Left lung (tissue), 14 donors: ENCODE data around the gene FANCD2OS. TPM values are rescaled to one million over a fixed set of nuclear protein-coding genes. Genes with fewer than 3 reads are reported as not detected.

Experiments
- ATAC-seq: fragments of 200-7000 bp; cut with Tn5 transposase; one replicate; pipeline ENCODE4 v1.9.1; 2020; ENCODE audit warnings: moderate library complexity
- DNase-seq, 4 donors: peaks; one replicate each; pipeline ENCODE4 v3.0.0-alpha.2; 2013 to 2020
- H3K27ac ChIP-seq, 2 donors: fragments of 200-600 bp; sonication (generic) in 1 of 2; one replicate each; pipeline versions ENCODE4 v1.5.0 to v1.8.0; 2020 to 2021
- H3K27me3 ChIP-seq, 2 donors: fragments of 200-600 bp; sonication (generic) in 1 of 2; one replicate each; pipeline versions ENCODE4 v1.5.0 to v1.8.0; 2020 to 2021
- H3K36me3 ChIP-seq, 2 donors: fragments of 200-600 bp; sonication (generic) in 1 of 2; one replicate each; pipeline versions ENCODE4 v1.5.0 to v1.8.0; 2020 to 2021
- H3K4me1 ChIP-seq, 2 donors: fragments of 200-600 bp; one replicate each; pipeline ENCODE4 v1.8.0; 2021
- H3K4me3 ChIP-seq, 2 donors: fragments of 200-600 bp; sonication (generic) in 1 of 2; one replicate each; pipeline versions ENCODE4 v1.5.0 to v1.8.0; 2020 to 2021; ENCODE audit warnings: mild to moderate bottlenecking in 1 of 2
- H3K9me3 ChIP-seq, 2 donors: fragments of 200-600 bp; sonication (generic) in 1 of 2; one replicate each; pipeline versions ENCODE4 v1.5.0 to v1.8.0; 2020 to 2021
- intact Hi-C, 2 donors: fragments of 100-400 bp; cut with DNase I; formaldehyde crosslinking; loops; one replicate each; pipeline versions ENCODE4 v1.11.2 to v1.14.2; 2022
- long read RNA-seq, 12 donors: library from polyadenylated mRNA in 2 of 12; unstranded in 2 of 12; transcript quantifications; one replicate each; pipeline ENCODE4 v2.0.0 and lab custom pipeline, GENCODE V29; 2019 to 2026
- polyA plus RNA-seq, 6 donors: library from polyadenylated mRNA; unstranded; fragments of 120-200 nt; gene quantifications; one replicate each; pipeline ENCODE4 v1.2.1, GENCODE V29; 2013; ENCODE audit not compliant: insufficient read length in 6 of 6
- total RNA-seq, 2 donors: library from RNA; stranded (reverse); fragmentation: NEBNext Ultra II Directional; extraction: Animal tissue kit (Norgen Biotek cat#: 25700); gene quantifications; one replicate each; pipeline ENCODE4 v1.2.1, GENCODE V29; 2021
- TF ChIP-seq, protein P1 (sequence below), 2 donors: fragments of 200-600 bp; sonication (generic) in 1 of 2; IDR thresholded peaks; one replicate each; pipeline versions ENCODE4 v1.5.0 to v1.8.0; 2021; ENCODE audit warnings: antibody characterized with exemption in 2 of 2
- donor health status: DM: no; HTN: yes; CAD: no.
- donor health status: DM: no; HTN: no; CAD: no.

Gene FANCD2OS, protein sequence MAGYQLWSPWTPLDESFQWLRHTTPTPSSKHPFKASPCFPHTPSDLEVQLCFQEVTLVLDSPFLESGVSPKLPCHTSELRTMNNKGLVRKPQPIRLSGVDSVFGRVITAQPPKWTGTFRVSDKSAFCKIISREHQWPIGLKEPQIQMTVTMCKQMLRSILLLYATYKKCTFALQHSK
- total RNA-seq = not detected
- under 1 TPM in 5 of 6 donors, not detected in 1; 0.43 to 1.00 (median 0.72) TPM for polyA plus RNA-seq
- long read RNA-seq, donor 1 = 0 reads
- long read RNA-seq, donor 2 = 0 reads
- long read RNA-seq, donor 3 = 0 reads
- long read RNA-seq, donor 4 = 0 reads
- long read RNA-seq, donor 5, partial matches to known transcripts = 21 of 251 reads
- long read RNA-seq, donor 5, other reads (novel, unspliced or antisense) = 230 of 251 reads
- long read RNA-seq, donor 6 = 0 reads
- long read RNA-seq, donor 7, partial matches to known transcripts = 18 of 18 reads
- long read RNA-seq, donor 7, other reads (novel, unspliced or antisense) = 0 of 18 reads
- long read RNA-seq, donor 8 = 0 reads
- long read RNA-seq, donor 9 = 0 reads
- long read RNA-seq, donor 10 = 0 reads
- long read RNA-seq, donor 11 = 0 reads
- long read RNA-seq, donor 12, partial matches to known transcripts = 240 of 272 reads
- long read RNA-seq, donor 12, other reads (novel, unspliced or antisense) = 32 of 272 reads

DNA sequence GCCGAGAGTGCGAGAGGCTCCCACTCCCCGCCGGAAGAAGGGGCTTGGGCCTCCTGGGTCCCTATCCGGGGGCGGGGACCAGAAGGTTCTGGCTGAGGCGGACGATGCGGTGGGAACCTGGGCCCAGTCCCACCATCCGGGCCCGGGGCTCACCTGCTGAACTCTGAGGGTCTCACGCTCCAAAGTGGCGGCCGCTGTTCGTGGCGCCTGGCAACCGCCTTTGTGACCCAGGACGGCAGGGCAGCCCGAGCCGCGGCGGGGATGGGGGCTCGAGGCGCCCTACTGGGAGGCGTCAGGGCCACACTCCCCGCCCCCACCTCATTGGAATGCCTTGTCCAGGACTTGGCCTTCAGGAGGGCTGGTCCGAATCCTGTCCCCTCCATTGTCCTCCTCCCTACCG lies at the start of gene FANCD2OS:
Gene FANCD2OS, minus strand, starts transcription at position 165 of the 400 bp plus-strand sequence. CDS start 3,481 bp downstream, outside the sequence.
- intact Hi-C loops = no loop called here
- TF ChIP-seq, protein P1, sequence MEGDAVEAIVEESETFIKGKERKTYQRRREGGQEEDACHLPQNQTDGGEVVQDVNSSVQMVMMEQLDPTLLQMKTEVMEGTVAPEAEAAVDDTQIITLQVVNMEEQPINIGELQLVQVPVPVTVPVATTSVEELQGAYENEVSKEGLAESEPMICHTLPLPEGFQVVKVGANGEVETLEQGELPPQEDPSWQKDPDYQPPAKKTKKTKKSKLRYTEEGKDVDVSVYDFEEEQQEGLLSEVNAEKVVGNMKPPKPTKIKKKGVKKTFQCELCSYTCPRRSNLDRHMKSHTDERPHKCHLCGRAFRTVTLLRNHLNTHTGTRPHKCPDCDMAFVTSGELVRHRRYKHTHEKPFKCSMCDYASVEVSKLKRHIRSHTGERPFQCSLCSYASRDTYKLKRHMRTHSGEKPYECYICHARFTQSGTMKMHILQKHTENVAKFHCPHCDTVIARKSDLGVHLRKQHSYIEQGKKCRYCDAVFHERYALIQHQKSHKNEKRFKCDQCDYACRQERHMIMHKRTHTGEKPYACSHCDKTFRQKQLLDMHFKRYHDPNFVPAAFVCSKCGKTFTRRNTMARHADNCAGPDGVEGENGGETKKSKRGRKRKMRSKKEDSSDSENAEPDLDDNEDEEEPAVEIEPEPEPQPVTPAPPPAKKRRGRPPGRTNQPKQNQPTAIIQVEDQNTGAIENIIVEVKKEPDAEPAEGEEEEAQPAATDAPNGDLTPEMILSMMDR (IDR thresholded peaks at IDR 0.05) = no peak

DNA sequence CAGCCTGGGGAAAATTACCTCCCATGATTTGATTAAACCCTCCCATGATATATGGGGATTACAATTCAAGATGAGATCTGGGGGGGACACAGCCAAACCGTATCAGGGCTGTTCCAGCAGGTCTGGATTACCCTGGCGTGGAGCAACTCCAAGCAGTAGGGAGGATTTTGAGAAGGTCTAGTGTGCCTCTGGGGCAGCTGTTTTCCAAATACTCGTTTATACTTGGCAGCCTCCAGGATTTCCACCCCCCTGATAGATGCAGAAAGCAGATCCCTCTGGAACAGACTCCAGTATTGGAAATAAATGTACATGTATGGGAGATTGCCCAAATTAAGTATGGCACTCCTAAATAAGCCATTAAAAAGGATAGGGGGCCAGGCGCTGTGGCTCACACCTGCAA lies 49.0 kb upstream of the FANCD2OS start:
- DNase-seq = no peak

More for the DNA sequence above, at the start of gene FANCD2OS:
- Histone ChIP-seq H3K4me3 (no peak within 1 kb of the TSS), H3K9me3 (no peaks in the 10 kb centered on the region), H3K36me3 (no peaks in the 10 kb centered on the region), H3K4me1 (no peaks in the 10 kb centered on the region), H3K27me3 (peaks cover 0 to 6% of the 10 kb centered on the region in 2 donors), H3K27ac (no peak within 1 kb of the TSS)
- no peak for ATAC-seq
- no peak for DNase-seq

DNA sequence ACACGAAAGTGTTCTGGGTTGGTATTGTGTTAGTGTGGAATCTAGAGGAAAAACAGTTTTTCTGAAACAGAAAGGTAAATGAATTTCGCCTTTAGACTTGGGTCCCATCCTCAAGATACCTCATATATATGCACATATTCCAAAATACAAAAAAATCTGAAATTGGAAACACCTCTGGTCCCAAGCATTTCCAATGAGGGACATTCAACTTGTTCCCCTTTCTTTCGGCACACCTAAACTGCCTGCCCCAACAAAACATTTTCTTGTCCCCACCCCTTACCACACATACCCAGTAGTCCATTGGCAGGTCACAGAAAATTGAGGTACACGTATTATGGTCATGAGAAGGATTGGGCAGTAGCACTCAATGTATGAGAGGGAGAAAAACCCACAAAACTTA lies 47.6 kb upstream of the FANCD2OS start:
- intact Hi-C loops = no loop called here
- Histone ChIP-seq H3K4me3 (no peak overlapping the region), H3K27me3 (no peaks in the 10 kb centered on the region), H3K36me3 (peaks cover 0 to 44% of the 10 kb centered on the region in 2 donors), H3K9me3 (no peaks in the 10 kb centered on the region), H3K4me1 (no peaks in the 10 kb centered on the region), H3K27ac (no peak overlapping the region)
- ATAC-seq = no peak
- DNase-seq = no peak
- TF ChIP-seq, protein P1 (IDR thresholded peaks at IDR 0.05) = no peak

More for the DNA sequence above, 49.0 kb upstream of the FANCD2OS start:
- intact Hi-C loops = no loop called here
- no peaks in the 10 kb centered on the region for H3K9me3 ChIP-seq
- H3K36me3 ChIP-seq = peaks cover 0 to 31% of the 10 kb centered on the region in 2 donors
- H3K4me3 ChIP-seq = no peak overlapping the region
- TF ChIP-seq, protein P1 (IDR thresholded peaks at IDR 0.05) = no peak
- no peak for ATAC-seq
- no peak overlapping the region for H3K27ac ChIP-seq
- H3K27me3 ChIP-seq = no peaks in the 10 kb centered on the region
- peaks cover 0 to 11% of the 10 kb centered on the region in 2 donors for H3K4me1 ChIP-seq

DNA sequence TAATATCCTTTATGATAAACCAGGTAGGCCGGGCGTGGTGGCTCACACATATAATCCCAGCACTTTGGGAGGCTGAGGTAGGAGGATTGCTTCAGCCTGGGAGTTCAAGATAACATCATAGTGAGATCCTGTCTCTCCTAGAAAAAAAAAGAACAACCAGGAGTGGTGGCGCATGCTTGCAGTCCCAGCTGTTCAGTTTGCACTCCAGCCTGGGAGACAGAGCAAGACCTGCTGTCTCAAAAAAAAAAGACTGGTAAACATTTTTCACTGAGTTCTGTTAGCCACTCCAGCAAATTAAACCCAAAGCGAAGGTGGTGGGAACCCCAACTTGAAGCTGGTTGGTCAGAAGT lies 47.0 kb upstream of the FANCD2OS start:
- no peaks in the 10 kb centered on the region for H3K4me1 ChIP-seq
- TF ChIP-seq, protein P1 (IDR thresholded peaks at IDR 0.05) = no peak
- peaks cover 0 to 50% of the 10 kb centered on the region in 2 donors for H3K36me3 ChIP-seq
- ATAC-seq (no peak), DNase-seq (no peak)
- no peak overlapping the region for H3K4me3 ChIP-seq
- H3K27ac ChIP-seq = no peak overlapping the region
- H3K9me3 ChIP-seq = no peaks in the 10 kb centered on the region
- no peaks in the 10 kb centered on the region for H3K27me3 ChIP-seq
- intact Hi-C loops = no loop called here
